Measurements from ENCODE around the gene CAST.

Gene CAST

GRCh38 chr5:96772542-96772941 is 110.4 kb downstream of the CAST start:
- in situ Hi-C loops (cut with MboI; ENCODE audit: low sequenced_read_pairs, unreplicated experiment): no loop called here
- TF ChIP-seq CTCF (IDR thresholded peaks at IDR 0.05; ENCODE audit: borderline replicate concordance, control extremely low read depth, extremely low read depth, insufficient read depth, missing control alignments): no peak
- DNase-seq (ENCODE audit: low spot score): no peak

GRCh38 chr5:96775050-96775449 is 112.9 kb downstream of the CAST start:
- no peak for DNase-seq (ENCODE audit: low spot score)
- no peak for TF ChIP-seq CTCF (IDR thresholded peaks at IDR 0.05; ENCODE audit: borderline replicate concordance, control extremely low read depth, extremely low read depth, insufficient read depth, missing control alignments)
- in situ Hi-C loops (cut with MboI; ENCODE audit: low sequenced_read_pairs, unreplicated experiment): no loop called here

- TF ChIP-seq CTCF (IDR thresholded peaks at IDR 0.05; ENCODE audit: borderline replicate concordance, control extremely low read depth, extremely low read depth, insufficient read depth, missing control alignments): no peak
- DNase-seq (ENCODE audit: low spot score): no peak
- in situ Hi-C loops (cut with MboI; ENCODE audit: low sequenced_read_pairs, unreplicated experiment): no loop called here
These were observed 113.5 kb downstream of the CAST start for GRCh38 chr5:96775689-96776088.

GRCh38 chr5:96776621-96777020 is 114.4 kb downstream of the CAST start:
- no peak for DNase-seq (ENCODE audit: low spot score)
- in situ Hi-C loops (cut with MboI; ENCODE audit: low sequenced_read_pairs, unreplicated experiment): no loop called here
- no peak for TF ChIP-seq CTCF (IDR thresholded peaks at IDR 0.05; ENCODE audit: borderline replicate concordance, control extremely low read depth, extremely low read depth, insufficient read depth, missing control alignments)

GRCh38 chr5:96778409-96778808 is 116.2 kb downstream of the CAST start:
- DNase-seq (ENCODE audit: low spot score): no peak
- TF ChIP-seq CTCF (IDR thresholded peaks at IDR 0.05; ENCODE audit: borderline replicate concordance, control extremely low read depth, extremely low read depth, insufficient read depth, missing control alignments): no peak
- in situ Hi-C loops (cut with MboI; ENCODE audit: low sequenced_read_pairs, unreplicated experiment): no loop called here

- no peak for TF ChIP-seq CTCF (IDR thresholded peaks at IDR 0.05; ENCODE audit: borderline replicate concordance, control extremely low read depth, extremely low read depth, insufficient read depth, missing control alignments)
- DNase-seq (ENCODE audit: low spot score): no peak
- in situ Hi-C loops (cut with MboI; ENCODE audit: low sequenced_read_pairs, unreplicated experiment): no loop called here
These were observed 118.5 kb downstream of the CAST start for GRCh38 chr5:96780626-96781025.
